Medulla oblongata (tissue), 1 donor: ENCODE data around the gene ZNF479.
"Not testable (repeated sequence)": the region's sequence is repeated elsewhere in the genome, so short reads cannot be mapped to it uniquely, and the experiment has no call there.

Source experiments
- DNase-seq: peaks from one replicate; pipeline ENCODE4 v3.0.0-alpha.2; 2015; ENCODE audit errors: extremely low spot score

ZNF479 gene

GRCh38 chr7:57132336-57132735 lies at the start of gene ZNF479:
TSS of gene ZNF479 (minus strand) at chr7:57132436. CDS start at chr7:57132324, 112 bp downstream.
- DNase-seq, result not testable (repeated sequence)

GRCh38 chr7:57182031-57182430 lies 49.8 kb upstream of the ZNF479 start:
- DNase-seq, result no peak

- DNase-seq, result no peak
Measured at GRCh38 chr7:57181281-57181680, 49.0 kb upstream of the ZNF479 start.

GRCh38 chr7:57179776-57180415 lies 47.7 kb upstream of the ZNF479 start:
- DNase-seq, result no peak

- no peak for DNase-seq
Measured at GRCh38 chr7:57178768-57179139, 46.5 kb upstream of the ZNF479 start.

- DNase-seq, result no peak
Measured at GRCh38 chr7:57177856-57178767, 45.9 kb upstream of the ZNF479 start.

- DNase-seq, result no peak
Measured at GRCh38 chr7:57176928-57177635, 44.8 kb upstream of the ZNF479 start.

- DNase-seq, result no peak
Measured at GRCh38 chr7:57165285-57165899, 33.2 kb upstream of the ZNF479 start.

GRCh38 chr7:57120123-57120784 lies 12.0 kb downstream of the ZNF479 start:
- DNase-seq, result not testable (repeated sequence)
